Hematopoietic multipotent progenitor cell treated with erythropoietin and hydrocortisone succinate and interleukin-3 and kit ligand, for 4 days (in vitro differentiated cells): ENCODE data around the gene ZEB2.

Experiments
- DNase-seq: peaks from one replicate; pipeline ENCODE4 v3.0.0-alpha.2; 2015

The ZEB2 gene

DNA sequence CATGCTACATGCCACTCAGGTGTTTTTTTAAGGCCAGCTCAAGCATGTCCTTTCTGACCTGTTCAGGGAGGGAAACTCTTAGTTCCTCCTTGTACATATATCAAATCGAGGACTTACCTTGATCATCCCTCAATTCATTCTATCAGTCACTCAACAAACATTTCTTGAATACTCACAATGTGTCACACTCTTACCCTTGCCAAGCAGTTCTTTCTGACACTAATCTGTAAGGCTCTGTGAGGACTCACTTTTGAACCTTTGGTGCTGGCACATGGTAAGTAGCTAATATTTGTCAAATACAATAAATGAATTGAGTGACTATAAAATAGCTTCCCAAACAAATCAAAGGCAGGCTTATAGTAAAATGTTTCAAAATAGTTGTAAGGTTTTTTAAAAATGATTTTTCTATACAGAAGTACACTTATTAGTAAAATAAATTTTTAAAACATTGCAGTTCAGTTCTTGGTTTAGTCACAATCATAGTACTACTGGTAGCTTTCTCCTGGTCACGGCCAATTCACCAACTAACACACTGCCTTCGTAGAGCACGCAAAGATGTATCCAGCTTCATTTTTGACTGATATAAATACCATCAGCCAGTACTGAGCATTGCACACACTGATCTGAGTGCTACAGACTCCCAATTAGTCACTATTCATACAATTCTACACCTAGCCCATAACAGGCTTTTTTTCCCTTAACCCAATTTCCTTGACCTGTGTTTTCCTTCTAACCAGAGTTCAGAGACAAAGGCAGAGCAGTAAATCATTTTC, 50.9 kb downstream of the ZEB2 start:
- DNase-seq: no peak

DNA sequence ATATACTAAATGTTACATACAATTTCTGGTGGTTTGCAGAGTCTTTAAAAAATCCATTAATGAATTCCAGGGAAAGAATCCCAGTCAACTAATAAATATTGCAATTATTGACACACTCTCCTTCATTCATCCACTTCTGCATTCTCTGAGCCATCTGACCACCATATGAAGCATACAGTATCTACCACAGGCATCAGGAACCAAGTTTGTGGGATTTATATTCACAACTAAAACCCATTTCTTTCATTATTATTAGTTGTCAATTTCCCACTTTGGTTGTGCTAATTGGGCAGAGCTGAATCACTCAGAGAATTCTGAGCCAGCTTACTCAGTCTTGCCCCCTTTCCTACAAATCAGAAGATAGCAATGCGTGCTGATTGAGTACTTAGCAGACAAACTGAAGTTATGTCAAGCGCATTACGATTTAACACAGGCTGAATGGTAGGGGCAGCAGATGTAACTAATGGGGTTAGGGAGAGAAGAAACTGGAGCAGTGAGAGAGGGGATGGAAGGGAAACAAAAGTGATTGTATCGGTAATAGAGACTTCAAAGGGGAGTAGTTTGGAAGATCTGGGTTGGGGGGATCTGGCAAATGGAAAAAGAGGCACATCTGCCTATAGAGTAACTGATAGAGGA, 52.3 kb downstream of the ZEB2 start:
- no peak for DNase-seq

DNA sequence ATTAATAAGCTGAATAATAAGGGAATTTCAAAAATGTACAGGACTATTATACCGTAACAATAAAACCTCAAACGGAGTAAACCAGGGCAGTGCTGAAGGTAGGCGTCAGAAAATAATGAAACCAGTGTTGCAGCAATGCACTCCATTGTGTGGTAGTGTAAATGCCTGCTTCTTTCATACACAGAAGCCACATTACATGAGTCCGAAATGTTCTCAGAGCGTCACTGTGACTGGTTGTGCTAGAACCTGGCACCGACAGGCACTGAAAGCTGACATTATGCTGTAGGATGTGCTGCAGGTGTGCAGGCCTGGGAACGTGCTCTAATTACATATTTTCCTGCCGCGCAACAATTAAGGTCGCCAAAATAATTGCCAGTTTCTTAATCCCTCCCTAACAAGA, 53.3 kb downstream of the ZEB2 start:
- no peak for DNase-seq

DNA sequence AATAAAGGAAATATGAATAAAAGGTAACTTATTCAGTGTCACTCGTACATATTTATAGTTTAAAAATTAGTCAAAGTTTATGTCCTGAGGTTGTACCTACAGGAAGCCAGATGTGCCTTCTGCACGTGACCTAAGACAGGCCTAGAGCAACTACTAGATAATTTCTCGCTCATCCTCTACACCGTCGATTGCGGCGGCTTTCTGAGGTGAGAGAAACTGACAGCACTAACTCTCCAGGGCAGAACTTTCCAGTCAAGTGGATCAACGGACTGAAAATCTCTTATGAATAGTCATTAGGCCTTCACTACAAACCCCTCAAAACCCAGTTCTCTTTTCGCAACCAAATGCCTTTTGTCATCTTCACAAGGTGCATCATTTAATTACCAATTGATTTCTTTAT, 54.2 kb downstream of the ZEB2 start:
- no peak for DNase-seq

DNA sequence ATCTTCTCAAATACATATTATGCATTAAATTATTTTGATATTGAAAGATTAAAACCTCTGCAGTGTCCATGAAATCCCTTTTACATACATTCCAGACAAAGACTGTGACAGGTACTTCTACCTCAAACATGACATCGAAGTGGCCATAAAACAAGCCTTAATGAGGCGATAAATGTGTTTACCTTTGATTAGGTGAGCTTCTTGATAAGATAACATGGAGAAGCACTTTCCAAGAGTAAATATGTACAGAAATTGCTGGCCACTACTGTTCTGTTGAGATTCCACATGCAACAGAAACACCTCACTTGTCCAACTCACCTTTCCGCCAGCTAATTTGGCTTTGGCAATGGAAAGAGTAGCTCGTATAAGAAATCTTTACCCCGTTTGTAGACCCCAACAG, 55.2 kb downstream of the ZEB2 start:
- DNase-seq: no peak

DNA sequence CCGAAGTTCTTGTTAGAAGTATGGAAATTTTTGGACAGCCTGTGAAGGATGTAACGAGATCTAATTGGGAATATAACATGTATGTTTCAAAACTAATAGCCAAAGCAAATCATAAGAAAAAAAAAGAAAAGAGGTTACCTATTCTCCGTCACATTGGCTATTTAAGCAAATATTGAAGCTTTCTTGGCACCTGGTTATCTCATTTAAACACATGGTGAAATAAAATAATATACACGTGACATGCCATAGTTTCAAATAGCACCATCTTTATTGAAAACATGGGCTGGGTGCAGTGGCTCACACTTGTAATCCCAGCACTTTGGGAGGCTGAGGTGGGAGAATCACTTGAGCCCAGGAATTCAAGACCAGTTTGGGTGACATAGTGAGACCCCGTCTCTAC, 56.7 kb downstream of the ZEB2 start:
- DNase-seq: no peak

DNA sequence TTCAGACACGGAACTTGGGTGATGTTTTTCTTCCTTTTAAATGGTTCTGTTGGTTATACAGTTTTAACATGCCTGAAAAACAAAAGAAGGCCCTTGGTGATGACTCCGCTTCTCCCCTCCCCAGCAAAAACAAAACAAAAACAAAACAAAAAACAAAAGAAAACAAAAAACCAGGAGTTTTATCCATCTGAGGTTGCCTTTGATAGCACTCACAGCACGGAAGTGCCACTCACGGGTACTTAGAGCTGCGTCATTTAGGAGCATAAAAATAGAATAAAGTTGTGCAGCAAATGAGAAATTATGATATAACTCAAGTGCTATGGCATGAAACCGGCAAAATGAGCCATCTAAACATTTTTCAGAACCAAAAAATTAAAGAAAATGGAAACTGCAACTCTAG, 57.7 kb downstream of the ZEB2 start:
- DNase-seq: no peak

DNA sequence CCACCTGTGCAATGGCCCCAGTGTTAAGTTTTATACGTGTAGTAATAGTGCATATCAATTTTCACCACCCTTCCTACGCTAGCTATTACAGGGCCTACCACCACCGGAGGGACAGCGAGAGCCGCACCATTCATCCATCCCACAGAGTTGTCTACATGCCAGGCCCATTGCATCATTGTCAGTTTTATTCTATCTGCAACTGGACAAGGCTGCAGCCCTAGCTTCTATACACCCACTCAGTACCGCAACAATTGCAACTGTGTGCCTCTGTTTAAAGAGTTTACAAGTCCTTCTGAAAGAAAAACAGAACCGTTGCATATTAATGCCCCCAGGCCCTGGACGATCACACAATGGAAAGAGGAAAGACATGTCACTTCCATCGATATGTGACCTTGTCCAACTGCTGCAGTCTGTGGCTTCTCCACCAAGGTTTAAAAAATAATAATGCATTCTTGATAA, 58.6 kb downstream of the ZEB2 start:
- peak; percentile 47 for DNase-seq

DNA sequence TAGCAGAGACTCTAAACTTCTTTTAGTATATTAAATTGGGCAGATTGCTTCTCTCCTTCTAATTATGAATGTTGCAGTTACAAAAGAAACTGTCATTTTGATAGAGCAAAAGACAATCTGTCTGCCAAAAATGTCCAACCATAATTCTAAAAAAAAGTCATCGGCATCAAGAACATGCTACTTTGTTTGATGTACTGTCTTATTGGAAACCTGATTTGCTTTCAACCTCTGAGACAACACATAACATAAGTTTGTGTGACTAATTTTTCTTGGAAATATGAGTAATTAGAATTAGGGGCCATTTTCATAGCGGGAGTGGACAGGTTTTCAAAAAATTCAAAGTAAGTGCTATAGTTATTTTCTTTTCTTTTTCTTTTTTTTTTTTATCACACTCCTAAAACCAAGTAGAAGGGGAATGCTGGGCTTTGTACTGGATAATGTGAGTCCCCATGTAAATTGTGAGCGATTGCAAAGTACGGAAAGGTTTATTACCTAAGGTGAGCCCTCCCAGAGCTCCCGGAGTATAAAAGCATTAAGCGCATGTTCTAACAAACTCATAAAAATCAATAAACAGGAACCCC, 59.1 kb downstream of the ZEB2 start:
- no peak for DNase-seq

DNA sequence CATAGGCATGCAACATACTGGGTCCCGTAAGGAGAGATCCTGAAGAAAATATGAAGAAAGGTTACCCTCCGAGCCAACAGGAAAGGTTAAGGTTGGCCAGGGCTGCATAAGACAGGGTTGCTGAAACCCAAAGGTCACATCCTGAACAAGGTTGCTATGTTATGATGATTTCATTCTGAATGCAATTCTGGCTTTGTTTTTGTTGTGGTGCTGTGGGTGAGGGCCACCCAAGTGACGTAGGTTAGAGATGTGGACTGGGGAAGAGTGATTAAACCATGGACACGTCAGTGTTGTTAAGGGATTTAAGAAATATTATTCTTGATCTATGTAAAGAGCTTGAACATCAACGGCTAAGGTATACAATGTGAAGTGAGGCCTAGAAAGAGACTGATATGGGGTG, 60.0 kb downstream of the ZEB2 start:
- DNase-seq: no peak

DNA sequence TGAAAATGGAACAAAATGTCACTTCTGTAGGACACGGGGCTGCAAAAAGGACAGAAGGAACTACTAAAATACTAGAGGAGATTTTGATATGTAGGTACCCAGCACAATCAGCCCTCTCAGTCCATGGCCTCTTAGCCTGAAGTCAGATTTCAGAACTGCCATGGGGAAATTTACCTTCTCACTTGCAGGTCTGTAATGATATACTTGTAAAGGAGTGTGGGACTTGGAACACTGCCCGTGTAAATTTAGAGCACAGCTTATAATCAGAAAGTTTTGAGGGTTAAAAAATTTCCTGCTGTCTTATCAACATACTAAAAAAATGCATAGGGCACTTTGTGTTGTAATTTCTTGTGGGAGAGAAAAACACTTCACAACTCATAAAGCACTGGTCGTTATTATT, 60.6 kb downstream of the ZEB2 start:
- no peak for DNase-seq

DNA sequence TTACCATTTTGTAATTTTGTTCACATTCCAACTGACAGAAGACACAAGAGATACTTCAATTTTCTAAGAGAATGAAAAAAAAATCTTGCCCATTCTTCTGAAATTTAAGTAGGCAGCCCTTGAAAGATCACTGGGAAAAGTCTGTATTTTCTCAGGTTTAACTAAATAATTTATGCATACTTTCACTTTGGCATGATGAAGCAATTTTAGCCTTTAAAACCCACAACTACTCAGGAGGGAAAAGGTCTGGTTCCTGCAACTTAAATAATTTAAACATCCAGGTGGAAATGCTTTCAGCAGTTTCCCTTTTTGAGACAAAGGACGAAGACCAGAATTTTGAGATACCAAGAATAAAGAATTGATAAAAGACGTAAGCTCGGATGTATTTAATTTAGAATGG, 61.4 kb downstream of the ZEB2 start:
- DNase-seq: no peak

DNA sequence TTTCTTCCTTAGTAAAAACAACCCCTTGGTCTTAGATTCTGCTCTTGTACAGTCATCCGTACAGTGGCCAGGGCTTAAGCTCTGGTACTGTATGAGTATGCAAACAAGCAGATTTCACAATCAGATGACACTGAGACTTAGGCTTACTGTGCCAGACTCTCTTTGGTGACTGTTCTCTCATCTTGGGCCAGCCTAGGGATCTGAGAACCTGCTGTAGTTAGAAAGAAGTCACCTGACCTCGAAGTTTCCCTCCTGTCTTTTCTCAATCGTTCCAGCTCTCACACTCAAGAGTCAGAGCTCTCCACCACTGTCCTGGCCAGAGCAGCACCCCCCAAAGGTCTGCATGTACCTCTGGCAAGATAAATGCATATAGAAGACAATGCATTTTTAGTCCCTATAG, 63.2 kb downstream of the ZEB2 start:
- DNase-seq: peak; percentile 78

DNA sequence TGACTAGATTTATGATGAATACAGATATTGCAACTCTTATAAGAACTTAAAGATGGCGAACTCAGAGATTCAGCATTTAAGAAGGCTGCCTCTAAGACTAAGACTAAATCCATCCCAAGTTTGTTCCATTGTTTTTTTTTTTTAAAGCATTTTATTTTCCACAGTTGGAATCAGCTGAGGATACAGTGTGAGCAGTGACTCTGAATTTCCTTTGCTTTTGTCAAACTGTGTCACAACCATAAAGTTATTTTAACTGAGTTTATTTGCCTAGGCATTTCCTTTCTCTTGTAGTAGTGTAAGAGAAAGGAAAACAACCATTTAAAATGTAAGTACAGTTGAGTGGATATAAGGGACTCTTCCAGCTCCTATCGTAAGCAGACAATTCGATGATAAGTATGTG, 63.9 kb downstream of the ZEB2 start:
- DNase-seq: no peak

DNA sequence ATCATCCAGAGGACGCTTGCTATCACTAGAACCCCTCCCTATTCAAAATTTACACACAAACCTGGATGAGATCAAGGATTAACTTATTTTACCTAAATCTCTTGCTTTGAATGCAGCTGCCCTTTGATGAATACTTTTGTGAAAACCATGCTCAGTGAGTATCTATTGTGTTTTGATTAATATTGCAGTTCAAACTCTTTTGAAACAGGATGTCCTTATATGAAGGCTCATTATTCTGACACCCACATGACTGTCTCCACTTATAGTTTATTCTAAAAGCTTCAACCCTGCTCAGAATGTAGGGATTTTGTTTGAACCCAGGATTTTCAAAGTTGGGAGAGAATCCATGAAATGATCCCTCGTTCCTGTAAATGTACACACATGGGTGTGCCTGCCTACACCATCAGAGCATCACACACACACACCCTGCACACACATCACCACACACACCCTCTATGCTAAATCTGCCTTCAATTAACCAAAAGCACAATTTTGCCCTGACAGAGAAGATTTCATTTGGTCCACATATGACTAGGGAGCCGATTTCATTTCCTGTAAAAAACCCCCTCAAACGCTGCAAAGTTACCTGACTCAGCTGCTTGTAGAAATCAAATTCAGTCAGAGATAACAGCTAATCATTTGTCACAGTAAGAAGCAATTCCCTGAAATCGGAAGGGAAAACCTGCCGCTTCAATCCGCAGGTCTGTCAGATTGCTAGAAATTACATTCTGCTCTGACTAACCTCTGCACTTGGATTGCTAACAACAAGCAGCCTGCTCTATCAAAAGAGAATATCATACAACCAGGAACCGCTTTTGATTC, 65.2 kb downstream of the ZEB2 start:
- no peak for DNase-seq

DNA sequence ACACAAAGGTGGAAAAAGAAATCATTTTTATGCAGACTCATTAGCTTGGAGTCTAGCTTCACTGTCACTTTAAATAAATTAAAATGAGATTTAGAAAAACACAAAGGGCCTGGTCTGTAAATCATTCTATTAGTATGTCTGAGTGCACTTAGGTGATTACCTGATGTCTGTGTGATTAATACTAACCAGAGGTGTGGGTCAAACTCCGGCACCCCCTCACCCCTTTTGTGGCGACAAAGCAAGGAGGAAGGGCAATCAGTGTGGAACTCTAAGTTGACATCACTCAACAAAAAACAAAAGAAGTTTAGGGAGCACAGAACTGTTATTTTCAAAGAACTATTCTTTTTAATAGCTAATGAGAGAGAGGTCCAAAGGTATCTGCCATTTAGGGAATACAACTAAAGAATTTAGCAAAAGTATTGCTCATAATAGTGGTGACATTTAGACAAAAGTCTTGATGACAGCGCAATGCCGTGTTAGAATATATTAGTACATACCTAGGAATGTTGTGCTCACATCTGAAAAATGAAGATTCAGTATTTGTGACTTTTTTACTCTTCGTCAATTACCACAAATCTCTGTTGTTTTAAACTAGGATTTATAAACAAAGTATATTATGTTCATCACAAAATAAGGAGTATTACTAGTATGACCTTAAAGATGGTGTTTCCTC, 66.3 kb downstream of the ZEB2 start:
- no peak for DNase-seq

DNA sequence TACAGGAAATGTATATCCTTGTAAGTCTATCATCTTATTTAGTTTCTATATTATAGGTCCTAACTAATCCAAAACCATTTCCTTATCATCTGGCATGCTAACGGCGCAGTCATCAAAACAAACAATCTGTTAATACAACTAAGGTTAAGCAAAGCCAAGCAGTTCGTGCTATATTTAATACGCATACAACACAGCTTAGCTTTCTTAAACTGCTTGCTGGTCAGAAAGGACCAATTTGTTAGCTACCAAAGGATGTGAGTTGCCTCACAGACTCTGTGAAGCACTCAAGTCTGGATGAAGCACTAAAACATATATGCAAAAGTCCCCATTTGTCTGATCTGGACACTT, 67.0 kb downstream of the ZEB2 start:
- no peak for DNase-seq

DNA sequence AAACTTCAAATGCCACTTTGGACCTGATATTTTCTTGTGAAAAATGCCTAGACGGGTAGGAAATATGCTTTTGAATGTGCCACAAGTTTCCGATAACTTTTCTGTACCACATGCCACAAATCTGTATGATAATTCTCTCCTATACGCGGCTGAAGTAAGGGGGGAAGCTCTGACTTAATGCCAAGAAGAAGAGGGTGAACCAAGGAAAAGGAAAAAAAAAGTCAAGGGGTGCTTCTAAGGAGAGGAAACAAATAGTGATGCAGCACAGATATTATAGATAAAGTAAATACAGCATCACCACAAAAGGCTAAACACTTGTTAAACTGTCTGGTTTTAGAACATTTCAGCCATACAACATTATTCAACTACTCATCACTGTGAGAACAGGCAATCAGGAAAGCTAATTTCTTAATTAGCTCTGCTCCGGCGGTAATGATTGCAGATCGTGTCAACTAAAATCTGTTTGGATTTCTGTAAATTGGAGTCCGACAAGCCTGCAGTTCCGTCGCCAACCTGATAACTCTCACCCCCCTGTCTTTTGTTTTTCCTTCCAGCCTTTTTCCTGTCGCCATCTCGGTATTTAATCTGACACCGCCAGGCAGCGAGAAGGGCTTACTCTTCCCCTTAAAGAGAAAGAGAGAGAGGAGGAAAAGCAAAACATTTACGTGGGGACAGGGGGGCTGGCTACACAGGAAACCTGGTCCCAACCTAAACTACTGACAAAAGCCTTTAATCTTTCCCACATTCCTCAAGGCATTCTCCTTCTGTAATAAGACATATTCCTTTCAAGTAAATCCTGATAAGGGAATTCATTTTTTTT, 67.5 kb downstream of the ZEB2 start:
- peak; percentile 77 for DNase-seq

DNA sequence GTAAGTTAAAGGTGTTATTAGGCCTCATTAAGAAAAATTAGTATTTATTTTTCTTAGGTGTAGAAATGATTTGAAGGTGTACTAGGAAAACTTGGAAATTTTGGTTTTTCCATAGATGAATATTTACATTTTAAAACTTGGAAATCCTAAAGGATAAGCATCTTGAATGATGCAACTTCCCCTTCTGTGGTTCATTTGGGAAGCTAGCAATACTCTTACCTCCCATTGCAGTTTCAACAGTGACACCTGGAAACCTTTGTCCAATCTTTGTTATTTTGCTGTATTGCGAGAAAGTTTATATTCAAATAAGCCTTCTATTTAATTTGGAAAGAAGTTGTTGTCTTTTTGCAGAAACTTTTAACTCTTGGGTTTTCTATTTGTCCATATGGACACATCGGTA, 68.5 kb downstream of the ZEB2 start:
- no peak for DNase-seq

DNA sequence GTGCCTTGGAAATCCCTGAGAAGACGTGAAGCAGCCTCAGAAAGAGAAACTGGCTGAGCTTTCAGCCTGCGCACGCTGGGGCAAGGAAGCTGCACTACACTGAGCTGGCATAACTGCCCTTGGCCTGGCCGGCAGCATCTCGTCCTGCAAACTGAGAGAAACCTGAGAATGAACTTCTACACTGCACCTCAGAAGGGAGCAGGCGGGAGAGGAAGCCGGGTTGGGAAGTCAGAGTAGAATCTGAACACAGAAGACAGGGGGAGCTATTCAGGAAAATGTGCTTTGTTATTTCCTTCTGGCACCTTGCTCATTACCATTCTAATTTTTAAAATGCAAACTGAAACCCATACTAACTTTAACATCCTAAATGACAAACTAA, 70.9 kb downstream of the ZEB2 start:
- no peak for DNase-seq

DNA sequence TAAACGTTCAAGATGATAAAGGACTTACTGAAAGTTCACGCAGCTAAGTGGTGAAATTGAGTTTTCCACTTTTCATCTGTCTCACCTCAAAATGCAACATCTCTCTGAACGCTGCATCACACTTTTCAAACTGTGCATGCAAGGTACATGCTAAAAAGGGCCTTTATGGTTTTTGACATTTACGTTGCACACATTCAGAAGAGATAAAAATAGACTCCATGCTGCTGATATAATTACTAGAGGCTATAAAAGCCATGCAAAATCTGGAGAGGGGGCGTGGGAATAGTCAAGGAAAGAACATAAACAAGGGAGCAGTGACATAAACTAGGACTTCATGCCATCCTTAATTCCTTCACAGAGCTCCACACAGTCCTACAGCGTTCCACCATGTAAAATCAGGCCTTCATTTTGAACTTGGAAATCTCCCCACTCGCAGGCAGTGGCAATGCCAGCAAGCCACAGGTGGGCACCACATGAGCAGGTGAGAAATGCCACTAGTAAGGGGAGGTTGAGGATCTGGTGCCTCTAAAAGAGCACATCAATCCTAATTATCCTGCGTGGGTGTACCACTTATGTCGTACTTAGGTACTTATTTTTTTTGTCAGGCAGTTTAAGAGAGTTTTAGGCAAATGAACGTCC, 71.4 kb downstream of the ZEB2 start:
- DNase-seq: no peak

DNA sequence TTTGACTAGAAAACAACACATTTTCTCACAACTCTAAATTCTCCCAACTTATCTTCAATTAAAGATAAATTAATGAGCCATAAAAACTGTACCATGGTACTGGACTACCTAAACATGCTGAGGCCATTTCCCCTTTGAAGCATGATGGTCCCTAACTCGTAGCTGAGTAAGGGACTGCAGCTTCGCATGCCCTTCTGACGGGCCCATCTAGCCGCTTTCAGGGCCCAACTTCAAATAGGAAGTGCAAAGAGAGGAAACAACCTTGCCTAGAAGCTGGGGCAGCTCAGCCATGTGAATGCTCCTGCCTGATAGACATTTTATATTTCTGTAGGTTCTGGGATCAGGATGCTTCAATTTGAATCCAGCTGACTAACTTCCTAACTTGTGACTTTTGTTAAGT, 72.4 kb downstream of the ZEB2 start:
- no peak for DNase-seq
